ENCODE data around the gene OR6Q1. TPM values are rescaled to one million over a fixed set of nuclear protein-coding genes. Genes with fewer than 3 reads are reported as not detected.

OR6Q1 gene
- total and polyA plus RNA-seq, 2 of the 13 experiments (the other 11 are each of a cell fraction or from before 2014, with no cell fraction given), result not detected

DNA sequence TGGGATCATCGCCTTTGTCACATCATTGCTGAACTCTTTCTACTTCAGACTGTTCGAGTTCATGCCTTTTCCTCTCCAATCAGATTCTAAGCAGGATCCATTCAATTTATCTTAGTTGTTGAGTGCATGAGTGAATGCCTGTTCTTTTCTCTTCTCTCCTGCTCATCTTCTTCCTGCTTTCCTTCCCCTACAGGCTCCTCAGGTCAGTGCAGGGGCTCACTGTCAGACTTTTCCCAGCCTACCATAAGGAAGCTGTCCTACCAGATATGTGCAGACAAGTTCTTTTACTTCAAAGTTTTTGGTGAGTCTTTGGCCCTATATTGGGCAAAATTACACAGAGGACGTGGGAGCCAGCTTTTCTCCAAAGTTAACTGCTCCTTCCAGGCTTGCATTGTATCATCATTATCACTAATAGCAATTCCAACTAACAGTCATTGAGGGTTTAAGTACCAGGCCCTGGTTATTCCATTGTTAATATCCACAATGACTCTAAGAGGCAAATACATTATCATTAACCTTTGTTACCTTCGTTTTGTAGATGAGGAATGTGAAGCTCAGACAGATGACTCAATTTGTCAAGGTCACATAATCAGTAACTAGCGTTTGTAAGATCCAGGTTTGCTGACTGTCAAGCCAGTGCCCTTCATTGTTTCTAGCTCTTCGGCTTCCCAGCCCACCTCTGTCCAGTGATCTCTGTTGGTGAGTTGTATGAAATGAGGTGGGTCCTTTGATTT lies 30.4 kb downstream of the OR6Q1 start (continued):
- TF ChIP-seq CEBPZ (IDR thresholded peaks at IDR 0.05; ENCODE audit: low read length) (no peak), ZNF770 (CRISPR knock-in tag; IDR thresholded peaks at IDR 0.05) (no peak), SMAD9 (CRISPR knock-in tag; IDR thresholded peaks at IDR 0.05) (no peak), HNF4A (CRISPR knock-in tag; IDR thresholded peaks at IDR 0.05) (peak; percentile 55), ZNF234 (CRISPR knock-in tag; conservative IDR thresholded peaks at IDR 0.05) (no peak), ZNF570 (CRISPR knock-in tag; IDR thresholded peaks at IDR 0.05; ENCODE audit: borderline replicate concordance) (no peak), ZBTB40 (IDR thresholded peaks at IDR 0.05) (no peak), ZBTB40 (CRISPR knock-in tag; IDR thresholded peaks at IDR 0.05) (no peak), ZSCAN22 (CRISPR knock-in tag; IDR thresholded peaks at IDR 0.05) (no peak)
- TF ChIP-seq, protein P1, sequence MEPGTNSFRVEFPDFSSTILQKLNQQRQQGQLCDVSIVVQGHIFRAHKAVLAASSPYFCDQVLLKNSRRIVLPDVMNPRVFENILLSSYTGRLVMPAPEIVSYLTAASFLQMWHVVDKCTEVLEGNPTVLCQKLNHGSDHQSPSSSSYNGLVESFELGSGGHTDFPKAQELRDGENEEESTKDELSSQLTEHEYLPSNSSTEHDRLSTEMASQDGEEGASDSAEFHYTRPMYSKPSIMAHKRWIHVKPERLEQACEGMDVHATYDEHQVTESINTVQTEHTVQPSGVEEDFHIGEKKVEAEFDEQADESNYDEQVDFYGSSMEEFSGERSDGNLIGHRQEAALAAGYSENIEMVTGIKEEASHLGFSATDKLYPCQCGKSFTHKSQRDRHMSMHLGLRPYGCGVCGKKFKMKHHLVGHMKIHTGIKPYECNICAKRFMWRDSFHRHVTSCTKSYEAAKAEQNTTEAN (CRISPR knock-in tag; conservative IDR thresholded peaks at IDR 0.05), result no peak
